ENCODE results near the gene USP17L22.
"Not testable (repeated sequence)": the region's sequence is repeated elsewhere in the genome, so short reads cannot be mapped to it uniquely, and the experiment has no call there.

The USP17L22 gene, protein sequence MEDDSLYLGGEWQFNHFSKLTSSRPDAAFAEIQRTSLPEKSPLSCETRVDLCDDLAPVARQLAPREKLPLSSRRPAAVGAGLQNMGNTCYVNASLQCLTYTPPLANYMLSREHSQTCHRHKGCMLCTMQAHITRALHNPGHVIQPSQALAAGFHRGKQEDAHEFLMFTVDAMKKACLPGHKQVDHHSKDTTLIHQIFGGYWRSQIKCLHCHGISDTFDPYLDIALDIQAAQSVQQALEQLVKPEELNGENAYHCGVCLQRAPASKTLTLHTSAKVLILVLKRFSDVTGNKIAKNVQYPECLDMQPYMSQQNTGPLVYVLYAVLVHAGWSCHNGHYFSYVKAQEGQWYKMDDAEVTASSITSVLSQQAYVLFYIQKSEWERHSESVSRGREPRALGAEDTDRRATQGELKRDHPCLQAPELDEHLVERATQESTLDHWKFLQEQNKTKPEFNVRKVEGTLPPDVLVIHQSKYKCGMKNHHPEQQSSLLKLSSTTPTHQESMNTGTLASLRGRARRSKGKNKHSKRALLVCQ

DNA sequence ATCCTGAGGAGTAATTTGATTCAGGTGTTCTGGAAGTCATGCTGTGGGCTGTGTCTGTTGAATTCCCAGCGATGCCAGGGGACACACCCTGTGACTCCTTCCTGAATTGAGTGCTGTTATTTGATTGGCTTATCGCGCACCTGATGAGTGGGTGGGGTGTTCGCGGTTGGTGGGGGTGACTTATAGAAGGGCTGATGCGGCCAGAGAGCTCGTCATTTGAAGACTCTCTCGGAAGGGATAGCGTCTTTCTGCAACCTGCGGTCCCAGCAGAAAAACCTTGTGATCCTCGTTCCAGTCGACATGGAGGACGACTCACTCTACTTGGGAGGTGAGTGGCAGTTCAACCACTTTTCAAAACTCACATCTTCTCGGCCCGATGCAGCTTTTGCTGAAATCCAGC is at the start of gene USP17L22:
Gene USP17L22, plus strand, starts transcription at position 301 of the 400 bp plus-strand sequence. Its CDS starts 0 bp downstream, at position 301.
- H3K4me1 ChIP-seq; in situ Hi-C loops (cut with MboI; ENCODE audit: low sequenced_read_pairs); H3K4me3 ChIP-seq; H3K36me3 ChIP-seq (replicated peaks); DNase-seq (ENCODE audit: low spot score in 2 of 2); H3K27me3 ChIP-seq (ENCODE audit: low read depth); H3K9me3 ChIP-seq: not testable (repeated sequence)

DNA sequence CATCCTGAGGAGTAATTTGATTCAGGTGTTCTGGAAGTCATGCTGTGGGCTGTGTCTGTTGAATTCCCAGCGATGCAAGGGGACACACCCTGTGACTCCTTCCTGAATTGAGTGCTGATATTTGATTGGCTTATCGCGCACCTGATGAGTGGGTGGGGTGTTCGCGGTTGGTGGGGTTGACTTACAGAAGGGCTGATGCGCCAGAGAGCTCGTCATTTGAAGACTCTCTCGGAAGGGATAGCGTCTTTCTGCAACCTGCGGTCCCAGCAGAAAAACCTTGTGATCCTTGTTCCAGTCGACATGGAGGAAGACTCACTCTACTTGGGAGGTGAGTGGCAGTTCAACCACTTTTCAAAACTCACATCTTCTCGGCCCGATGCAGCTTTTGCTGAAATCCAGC is 47.6 kb upstream of the USP17L22 start, which contains the start of gene USP17L12:
Gene USP17L12, plus strand, starts transcription at position 301 of the 400 bp plus-strand sequence. Its CDS starts 0 bp downstream, at position 301.
- in situ Hi-C loops (cut with MboI; ENCODE audit: low sequenced_read_pairs); H3K9me3 ChIP-seq; DNase-seq (ENCODE audit: low spot score in 2 of 2); H3K4me3 ChIP-seq; H3K36me3 ChIP-seq (replicated peaks); H3K27me3 ChIP-seq (ENCODE audit: low read depth); H3K4me1 ChIP-seq: not testable (repeated sequence)

DNA sequence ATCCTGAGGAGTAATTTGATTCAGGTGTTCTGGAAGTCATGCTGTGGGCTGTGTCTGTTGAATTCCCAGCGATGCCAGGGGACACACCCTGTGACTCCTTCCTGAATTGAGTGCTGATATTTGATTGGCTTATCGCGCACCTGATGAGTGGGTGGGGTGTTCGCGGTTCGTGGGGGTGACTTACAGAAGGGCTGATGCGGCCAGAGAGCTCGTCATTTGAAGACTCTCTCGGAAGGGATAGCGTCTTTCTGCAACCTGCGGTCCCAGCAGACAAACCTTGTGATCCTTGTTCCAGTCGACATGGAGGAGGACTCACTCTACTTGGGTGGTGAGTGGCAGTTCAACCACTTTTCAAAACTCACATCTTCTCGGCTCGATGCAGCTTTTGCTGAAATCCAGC is 42.8 kb upstream of the USP17L22 start, which contains the start of gene USP17L13:
Gene USP17L13, plus strand, starts transcription at position 301 of the 400 bp plus-strand sequence. Its CDS starts 0 bp downstream, at position 301.
- H3K27me3 ChIP-seq (ENCODE audit: low read depth); H3K4me3 ChIP-seq; DNase-seq (ENCODE audit: low spot score in 2 of 2); H3K9me3 ChIP-seq; in situ Hi-C loops (cut with MboI; ENCODE audit: low sequenced_read_pairs); H3K4me1 ChIP-seq; H3K36me3 ChIP-seq (replicated peaks): not testable (repeated sequence)

DNA sequence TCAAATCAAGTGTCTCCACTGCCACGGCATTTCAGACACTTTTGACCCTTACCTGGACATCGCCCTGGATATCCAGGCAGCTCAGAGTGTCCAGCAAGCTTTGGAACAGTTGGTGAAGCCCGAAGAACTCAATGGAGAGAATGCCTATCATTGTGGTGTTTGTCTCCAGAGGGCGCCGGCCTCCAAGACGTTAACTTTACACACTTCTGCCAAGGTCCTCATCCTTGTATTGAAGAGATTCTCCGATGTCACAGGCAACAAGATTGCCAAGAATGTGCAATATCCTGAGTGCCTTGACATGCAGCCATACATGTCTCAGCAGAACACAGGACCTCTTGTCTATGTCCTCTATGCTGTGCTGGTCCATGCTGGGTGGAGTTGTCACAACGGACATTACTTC is 37.2 kb upstream of the USP17L22 start:
- in situ Hi-C loops (cut with MboI; ENCODE audit: low sequenced_read_pairs); H3K36me3 ChIP-seq (replicated peaks); H3K27me3 ChIP-seq (ENCODE audit: low read depth); H3K9me3 ChIP-seq; DNase-seq (ENCODE audit: low spot score in 2 of 2); H3K4me1 ChIP-seq; H3K4me3 ChIP-seq: not testable (repeated sequence)

DNA sequence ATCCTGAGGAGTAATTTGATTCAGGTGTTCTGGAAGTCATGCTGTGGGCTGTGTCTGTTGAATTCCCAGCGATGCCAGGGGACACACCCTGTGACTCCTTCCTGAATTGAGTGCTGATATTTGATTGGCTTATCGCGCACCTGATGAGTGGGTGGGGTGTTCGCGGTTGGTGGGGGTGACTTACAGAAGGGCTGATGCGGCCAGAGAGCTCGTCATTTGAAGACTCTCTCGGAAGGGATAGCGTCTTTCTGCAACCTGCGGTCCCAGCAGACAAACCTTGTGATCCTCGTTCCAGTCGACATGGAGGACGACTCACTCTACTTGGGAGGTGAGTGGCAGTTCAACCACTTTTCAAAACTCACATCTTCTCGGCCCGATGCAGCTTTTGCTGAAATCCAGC is 33.3 kb upstream of the USP17L22 start, which contains the start of gene USP17L15:
Gene USP17L15, plus strand, starts transcription at position 301 of the 400 bp plus-strand sequence. Its CDS starts 0 bp downstream, at position 301.
- H3K4me1 ChIP-seq; in situ Hi-C loops (cut with MboI; ENCODE audit: low sequenced_read_pairs); H3K36me3 ChIP-seq (replicated peaks); H3K4me3 ChIP-seq; H3K9me3 ChIP-seq; DNase-seq (ENCODE audit: low spot score in 2 of 2); H3K27me3 ChIP-seq (ENCODE audit: low read depth): not testable (repeated sequence)

- H3K36me3 ChIP-seq (replicated peaks); H3K9me3 ChIP-seq; in situ Hi-C loops (cut with MboI; ENCODE audit: low sequenced_read_pairs); H3K4me1 ChIP-seq; H3K4me3 ChIP-seq; H3K27me3 ChIP-seq (ENCODE audit: low read depth): not testable (repeated sequence)
- DNase-seq (ENCODE audit: low spot score in 2 of 2) = peak in 1 of 2 experiments; percentile 6
Observed at GRCh38 chr4:9238461-9238860, 29.0 kb upstream of the USP17L22 start.

GRCh38 chr4:9243579-9243978 is 23.8 kb upstream of the USP17L22 start, which contains the start of gene USP17L17:
Gene USP17L17 (plus strand): TSS chr4:9243879. CDS start chr4:9243879, 0 bp downstream.
- in situ Hi-C loops (cut with MboI; ENCODE audit: low sequenced_read_pairs); DNase-seq (ENCODE audit: low spot score in 2 of 2); H3K4me3 ChIP-seq; H3K4me1 ChIP-seq; H3K36me3 ChIP-seq (replicated peaks); H3K9me3 ChIP-seq; H3K27me3 ChIP-seq (ENCODE audit: low read depth): not testable (repeated sequence)

GRCh38 chr4:9247953-9248680 is 19.3 kb upstream of the USP17L22 start, which contains the start of gene USP17L18:
Gene USP17L18 (plus strand): TSS chr4:9248630. CDS start chr4:9248630, 0 bp downstream.
- H3K27me3 ChIP-seq (ENCODE audit: low read depth); H3K36me3 ChIP-seq (replicated peaks); H3K9me3 ChIP-seq; in situ Hi-C loops (cut with MboI; ENCODE audit: low sequenced_read_pairs); H3K4me1 ChIP-seq; H3K4me3 ChIP-seq: not testable (repeated sequence)
- DNase-seq (ENCODE audit: low spot score in 2 of 2) = peak in 1 of 2 experiments; percentile 8

- H3K4me3 ChIP-seq; H3K36me3 ChIP-seq (replicated peaks); H3K27me3 ChIP-seq (ENCODE audit: low read depth); DNase-seq (ENCODE audit: low spot score in 2 of 2); H3K9me3 ChIP-seq; in situ Hi-C loops (cut with MboI; ENCODE audit: low sequenced_read_pairs); H3K4me1 ChIP-seq: not testable (repeated sequence)
Observed at GRCh38 chr4:9253078-9253477, 14.3 kb upstream of the USP17L22 start, which contains the start of gene USP17L19. Gene USP17L19 (plus strand): TSS chr4:9253378. CDS start chr4:9253378, 0 bp downstream.

DNA sequence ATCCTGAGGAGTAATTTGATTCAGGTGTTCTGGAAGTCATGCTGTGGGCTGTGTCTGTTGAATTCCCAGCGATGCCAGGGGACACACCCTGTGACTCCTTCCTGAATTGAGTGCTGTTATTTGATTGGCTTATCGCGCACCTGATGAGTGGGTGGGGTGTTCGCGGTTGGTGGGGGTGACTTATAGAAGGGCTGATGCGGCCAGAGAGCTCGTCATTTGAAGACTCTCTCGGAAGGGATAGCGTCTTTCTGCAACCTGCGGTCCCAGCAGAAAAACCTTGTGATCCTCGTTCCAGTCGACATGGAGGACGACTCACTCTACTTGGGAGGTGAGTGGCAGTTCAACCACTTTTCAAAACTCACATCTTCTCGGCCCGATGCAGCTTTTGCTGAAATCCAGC is 9.6 kb upstream of the USP17L22 start, which contains the start of gene USP17L20:
Gene USP17L20, plus strand, starts transcription at position 301 of the 400 bp plus-strand sequence. Its CDS starts 0 bp downstream, at position 301.
- H3K27me3 ChIP-seq (ENCODE audit: low read depth); in situ Hi-C loops (cut with MboI; ENCODE audit: low sequenced_read_pairs); H3K4me3 ChIP-seq; H3K36me3 ChIP-seq (replicated peaks); H3K9me3 ChIP-seq; H3K4me1 ChIP-seq; DNase-seq (ENCODE audit: low spot score in 2 of 2): not testable (repeated sequence)

GRCh38 chr4:9262572-9262971 is 4.8 kb upstream of the USP17L22 start, which contains the start of gene USP17L21:
Gene USP17L21 (plus strand): TSS chr4:9262872. CDS start chr4:9262872, 0 bp downstream.
- H3K27me3 ChIP-seq (ENCODE audit: low read depth); H3K4me1 ChIP-seq; H3K36me3 ChIP-seq (replicated peaks); H3K9me3 ChIP-seq; DNase-seq (ENCODE audit: low spot score in 2 of 2); H3K4me3 ChIP-seq; in situ Hi-C loops (cut with MboI; ENCODE audit: low sequenced_read_pairs): not testable (repeated sequence)

- H3K4me1 ChIP-seq; H3K36me3 ChIP-seq (replicated peaks); H3K27me3 ChIP-seq (ENCODE audit: low read depth); in situ Hi-C loops (cut with MboI; ENCODE audit: low sequenced_read_pairs); H3K9me3 ChIP-seq; H3K4me3 ChIP-seq: not testable (repeated sequence)
- peak in 1 of 2 experiments; percentile 45 for DNase-seq (ENCODE audit: low spot score in 2 of 2)
Observed at GRCh38 chr4:9271719-9272118, 4.3 kb downstream of the USP17L22 start.
